ENCODE results near the gene SCAF8. TPM values are rescaled to one million over a fixed set of nuclear protein-coding genes. Genes with fewer than 3 reads are reported as not detected.

SCAF8 gene
- total and polyA plus RNA-seq, 2 of the 8 experiments (the other 6 are each of a cell fraction or from before 2014, with no cell fraction given): 20.3 to 46.3 TPM

- TF ChIP-seq RXRA (IDR thresholded peaks at IDR 0.05; ENCODE audit: insufficient read depth, low read depth, low read length) (no peak), SAP30 (IDR thresholded peaks at IDR 0.05; ENCODE audit: insufficient read depth, insufficient replicate concordance, low read length) (no peak)
Observed at GRCh38 chr6:154731296-154732218, 1.7 kb upstream of the SCAF8 start (continued).
